Motor neuron (in vitro differentiated cells): Measurements from ENCODE around the gene HES4. TPM values are rescaled to one million over a fixed set of nuclear protein-coding genes. Genes with fewer than 3 reads are reported as not detected.

ENCODE experiments used
- ATAC-seq, 8 experiments: fragments of 200-7000 bp; cut with Tn5 transposase; replicated peaks in 6 of 8; 2 replicates each; pipeline ENCODE4 v1.8.0; 2021; ENCODE audit warnings: mild to moderate bottlenecking in 8 of 8, moderate library complexity in 8 of 8
- H3K27ac ChIP-seq, 2 donors: fragments of 250-450 bp; sonication (Bioruptor Pico); 2 replicates each; pipeline ENCODE4 v1.9.0; 2021; ENCODE audit warnings: antibody characterized with exemption in 2 of 2, mild to moderate bottlenecking in 2 of 2, moderate library complexity in 1 of 2
- H3K4me1 ChIP-seq, 2 donors: fragments of 250-450 bp; sonication (Bioruptor Pico); replicated peaks in 1 of 2; 2 replicates each; pipeline ENCODE4 v1.6.1; 2021; ENCODE audit warnings: antibody characterized with exemption in 2 of 2, mild to moderate bottlenecking in 2 of 2, moderate library complexity in 1 of 2
- H3K4me3 ChIP-seq, 5 donors: fragments of 250-450 bp; sonication (Bioruptor Pico); 2 replicates each; pipeline ENCODE4 v1.9.0; 2021; ENCODE audit warnings: antibody characterized with exemption in 5 of 5, mild to moderate bottlenecking in 5 of 5, moderate library complexity in 4 of 5
- WGBS, 10 experiments: fragments of 450-650 bp; shearing (Covaris generic); methylation state at CpG; one replicate each; pipeline ENCODE4 v1.0.0; 2022; 5-methylcytosine and 5-hydroxymethylcytosine counted together
- in situ Hi-C, 9 experiments: fragments of 400-800 bp; cut with MboI; loops; one replicate each; pipeline ENCODE4 v1.15.0; 2021; ENCODE audit warnings: low sequenced_read_pairs in 9 of 9, low pct_unique_long_range_greater_than_20kb in 2 of 9; ENCODE audit not compliant: unreplicated experiment in 9 of 9
- total RNA-seq, 8 experiments: library from RNA; unstranded; fragments of 300-600 nt; gene quantifications; 2 replicates each; pipeline versions ENCODE4 v1.2.3 to v1.2.4, GENCODE V29; 2022

Gene HES4
- total RNA-seq, 8 experiments from 2014 or later: 0.45 to 100 (median 43.1) TPM

- WGBS, 10 experiments: 7 to 16% (median 10%) methylated on average over 2 to 35 of the region's 99 CpGs; no CpG with 5 or more reads in 7 of the 10 experiments
- Histone ChIP-seq H3K4me1 (peaks cover 29 to 40% of the 10 kb centered on the region in 2 donors), H3K27ac (peak overlapping the region in 1 of 2 donors; percentile 52), H3K4me3 (peak overlapping the region; percentile 13 to 30 (median 25))
- peak; percentile 85 to 95 (median 90) for ATAC-seq
- in situ Hi-C loops: no loop called here
Measured at GRCh38 chr1:1040004-1040991, 40.4 kb upstream of the HES4 start.

- WGBS, 10 experiments: 20 to 22% methylated on average over 1 to 5 of the region's 17 CpGs; no CpG with 5 or more reads in 8 of the 10 experiments
- in situ Hi-C loops: loop anchor here in 1 of 9 experiments (10.0 kb wide), 1 partner anchor 75 kb away; the partner anchor contains the start of gene C1orf159
- Histone ChIP-seq H3K4me1 (peaks cover 39 to 50% of the 10 kb centered on the region in 2 donors), H3K27ac (no peak overlapping the region), H3K4me3 (peak overlapping the region in 2 of 5 donors; percentile 25)
- ATAC-seq: peak in 5 of 8 experiments; percentile 1 to 17 (median 15)
Measured at GRCh38 chr1:1039145-1039910, 39.4 kb upstream of the HES4 start.

GRCh38 chr1:1038694-1039093, 38.8 kb upstream of the HES4 start:
- Histone ChIP-seq H3K4me1 (peaks cover 43 to 54% of the 10 kb centered on the region in 2 donors), H3K4me3 (no peak overlapping the region), H3K27ac (no peak overlapping the region)
- WGBS, 10 experiments: 69 to 100% (median 91%) methylated on average over 1 to 6 of the region's 6 CpGs; no CpG with 5 or more reads in 4 of the 10 experiments
- ATAC-seq: no peak
- in situ Hi-C loops: loop anchor here in 1 of 9 experiments (10.0 kb wide), 1 partner anchor 76 kb away; the partner anchor contains the start of gene C1orf159

GRCh38 chr1:1037366-1038327, 37.8 kb upstream of the HES4 start:
- ATAC-seq: no peak
- peaks cover 45 to 56% of the 10 kb centered on the region in 2 donors for H3K4me1 ChIP-seq
- 80 to 100% (median 91%) methylated on average over 2 to 15 of the region's 30 CpGs; no CpG with 5 or more reads in 4 of the 10 experiments for WGBS, 10 experiments
- H3K27ac ChIP-seq: no peak overlapping the region
- in situ Hi-C loops: loop anchor here in 1 of 9 experiments (10.0 kb wide), 1 partner anchor 77 kb away; the partner anchor contains the start of gene C1orf159
- H3K4me3 ChIP-seq: no peak overlapping the region

- no peak for ATAC-seq
- in situ Hi-C loops: loop anchor here in 1 of 9 experiments (10.0 kb wide), 1 partner anchor 79 kb away; the partner anchor contains the start of gene C1orf159
- Histone ChIP-seq H3K27ac (no peak overlapping the region), H3K4me1 (peaks cover 60 to 71% of the 10 kb centered on the region in 2 donors), H3K4me3 (no peak overlapping the region)
- WGBS, 10 experiments: 84 to 97% (median 93%) methylated on average over 6 to 12 of the region's 19 CpGs; no CpG with 5 or more reads in 7 of the 10 experiments
Measured at GRCh38 chr1:1035291-1035943, 35.5 kb upstream of the HES4 start.

- 40 to 60% (median 50%) methylated on average over 1 to 21 of the region's 30 CpGs; no CpG with 5 or more reads in 5 of the 10 experiments for WGBS, 10 experiments
- Histone ChIP-seq H3K4me1 (peaks cover 50 to 61% of the 10 kb centered on the region in 2 donors), H3K4me3 (peak overlapping the region; percentile 35 to 53 (median 37)), H3K27ac (peak overlapping the region in 1 of 2 donors; percentile 45)
- in situ Hi-C loops: loop anchor here in 1 of 9 experiments (10.0 kb wide), 1 partner anchor 80 kb away; the partner anchor contains the start of gene C1orf159
- ATAC-seq: no peak
Measured at GRCh38 chr1:1034439-1034781, 34.5 kb upstream of the HES4 start.

- peak overlapping the region; percentile 35 to 53 (median 37) for H3K4me3 ChIP-seq
- 5 to 65% (median 7%) methylated on average over 3 to 11 of the region's 71 CpGs; no CpG with 5 or more reads in 7 of the 10 experiments for WGBS, 10 experiments
- in situ Hi-C loops: loop anchor here in 1 of 9 experiments (10.0 kb wide), 1 partner anchor 81 kb away; the partner anchor contains the start of gene C1orf159
- peak in 5 of 8 experiments; percentile 9 to 30 (median 28) for ATAC-seq
- H3K4me1 ChIP-seq: peaks cover 44 to 56% of the 10 kb centered on the region in 2 donors
- peak overlapping the region; percentile 45 to 55 for H3K27ac ChIP-seq
Measured at GRCh38 chr1:1033731-1034438, 34.0 kb upstream of the HES4 start.

GRCh38 chr1:1033009-1033587, 33.2 kb upstream of the HES4 start:
- peak overlapping the region; percentile 30 to 56 for H3K27ac ChIP-seq
- peak; percentile 81 to 97 (median 85) for ATAC-seq
- peaks cover 36 to 48% of the 10 kb centered on the region in 2 donors for H3K4me1 ChIP-seq
- in situ Hi-C loops: loop anchor here in 1 of 9 experiments (10.0 kb wide), 1 partner anchor 82 kb away; the partner anchor contains the start of gene C1orf159
- peak overlapping the region; percentile 35 to 53 (median 37) for H3K4me3 ChIP-seq
- WGBS, 10 experiments: 0 to 4% methylated on average over 4 to 9 of the region's 73 CpGs; no CpG with 5 or more reads in 8 of the 10 experiments

- in situ Hi-C loops: loop anchor here in 1 of 9 experiments (10.0 kb wide), 1 partner anchor 82 kb away; the partner anchor contains the start of gene C1orf159
Measured at GRCh38 chr1:1032424-1032823, 32.5 kb upstream of the HES4 start.

GRCh38 chr1:1031659-1032235, 31.9 kb upstream of the HES4 start:
- no peak for ATAC-seq
- peaks cover 47 to 52% of the 10 kb centered on the region in 2 donors for H3K4me1 ChIP-seq
- H3K27ac ChIP-seq: peak overlapping the region in 1 of 2 donors; percentile 8
- in situ Hi-C loops: loop anchor here in 1 of 9 experiments (10.0 kb wide), 1 partner anchor 83 kb away; the partner anchor contains the start of gene C1orf159
- WGBS, 10 experiments: 53 to 100% (median 92%) methylated on average over 1 to 4 of the region's 11 CpGs; no CpG with 5 or more reads in 6 of the 10 experiments
- no peak overlapping the region for H3K4me3 ChIP-seq

More at GRCh38 chr1:1032424-1032823, 32.5 kb upstream of the HES4 start:
- Histone ChIP-seq H3K4me1 (peaks cover 40 to 46% of the 10 kb centered on the region in 2 donors), H3K4me3 (peak overlapping the region; percentile 35 to 53 (median 37)), H3K27ac (peak overlapping the region; percentile 20 to 44)
- ATAC-seq: peak; percentile 1 to 56 (median 46)
- 73 to 83% methylated on average over 2 to 8 of the region's 16 CpGs; no CpG with 5 or more reads in 8 of the 10 experiments for WGBS, 10 experiments
